ENCODE measurements around the gene RCAN1. TPM values are rescaled to one million over a fixed set of nuclear protein-coding genes. Genes with fewer than 3 reads are reported as not detected.

The RCAN1 gene
- total RNA-seq: 75.3 TPM
- long read RNA-seq, transcript RCAN1-201 (4 exons, 2,490 nt): major isoform, 133 of 182 reads
- long read RNA-seq, transcript RCAN1-202 (4 exons, 2,408 nt): minor isoform, 36 of 182 reads
- long read RNA-seq, partial matches to known transcripts: 6 of 182 reads
- long read RNA-seq, other reads (novel, unspliced or antisense): 5 of 182 reads

DNA sequence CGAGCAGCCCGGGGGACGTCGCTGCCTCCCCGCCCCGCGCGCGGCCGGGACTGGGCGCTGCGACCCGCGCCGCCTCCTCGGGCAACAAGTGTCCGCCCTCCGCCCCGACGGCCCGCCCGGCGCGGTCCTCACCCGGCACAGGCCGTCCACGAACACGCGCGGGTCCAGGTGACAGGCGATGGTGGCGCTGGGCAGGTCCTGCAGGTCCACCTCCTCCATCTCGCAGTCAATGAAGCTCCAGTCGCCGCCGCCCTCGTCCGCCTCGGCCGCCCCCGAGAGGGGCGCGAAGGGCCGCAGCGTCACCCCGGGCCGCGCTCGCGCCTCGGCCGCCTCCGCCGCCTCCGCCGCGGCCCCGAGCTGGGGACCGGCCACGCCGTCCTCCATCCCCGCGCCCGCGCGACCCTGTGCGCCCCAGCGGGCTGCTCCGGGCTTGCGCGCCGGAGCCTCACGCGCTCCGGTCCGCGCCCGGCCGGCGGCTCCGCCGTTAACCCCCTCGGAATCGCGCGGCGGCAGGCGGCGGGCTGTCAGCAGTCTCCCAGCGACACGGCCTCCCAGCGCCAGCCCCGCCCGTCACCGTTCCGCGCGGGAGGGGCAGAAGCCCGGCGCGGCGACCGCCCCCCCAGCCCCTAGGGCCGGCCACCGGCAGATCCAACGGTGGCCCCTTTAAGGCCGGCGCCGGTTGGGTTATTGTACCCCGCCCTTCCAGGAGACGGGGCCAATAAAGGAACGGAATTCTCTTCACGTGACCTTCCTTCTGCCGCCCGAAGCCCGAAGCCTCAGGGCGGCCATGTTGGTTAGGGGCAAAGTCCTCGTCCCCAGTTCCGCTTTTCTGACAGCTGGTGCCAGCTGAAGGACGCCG lies at the start of gene RCAN1:
RCAN1 (minus strand) TSS at position 486 of the 859 bp plus-strand sequence; CDS start at position 384, 102 bp downstream.
- TF ChIP-seq, protein P1, sequence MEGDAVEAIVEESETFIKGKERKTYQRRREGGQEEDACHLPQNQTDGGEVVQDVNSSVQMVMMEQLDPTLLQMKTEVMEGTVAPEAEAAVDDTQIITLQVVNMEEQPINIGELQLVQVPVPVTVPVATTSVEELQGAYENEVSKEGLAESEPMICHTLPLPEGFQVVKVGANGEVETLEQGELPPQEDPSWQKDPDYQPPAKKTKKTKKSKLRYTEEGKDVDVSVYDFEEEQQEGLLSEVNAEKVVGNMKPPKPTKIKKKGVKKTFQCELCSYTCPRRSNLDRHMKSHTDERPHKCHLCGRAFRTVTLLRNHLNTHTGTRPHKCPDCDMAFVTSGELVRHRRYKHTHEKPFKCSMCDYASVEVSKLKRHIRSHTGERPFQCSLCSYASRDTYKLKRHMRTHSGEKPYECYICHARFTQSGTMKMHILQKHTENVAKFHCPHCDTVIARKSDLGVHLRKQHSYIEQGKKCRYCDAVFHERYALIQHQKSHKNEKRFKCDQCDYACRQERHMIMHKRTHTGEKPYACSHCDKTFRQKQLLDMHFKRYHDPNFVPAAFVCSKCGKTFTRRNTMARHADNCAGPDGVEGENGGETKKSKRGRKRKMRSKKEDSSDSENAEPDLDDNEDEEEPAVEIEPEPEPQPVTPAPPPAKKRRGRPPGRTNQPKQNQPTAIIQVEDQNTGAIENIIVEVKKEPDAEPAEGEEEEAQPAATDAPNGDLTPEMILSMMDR (IDR thresholded peaks at IDR 0.05; ENCODE audit: borderline replicate concordance): no peak
- no peaks in the 10 kb centered on the region for H3K9me3 ChIP-seq (replicated peaks)
- peak within 1 kb of the TSS; percentile 91 for H3K27ac ChIP-seq (replicated peaks)
- intact Hi-C loops (cut with micrococcal nuclease): no loop called here
- H3K27me3 ChIP-seq (ENCODE audit: low read depth): no peaks in the 10 kb centered on the region
- H3K4me3 ChIP-seq: peak within 1 kb of the TSS; percentile 87
- peaks cover 68% of the 10 kb centered on the region for H3K4me1 ChIP-seq
- peak; percentile 91 for DNase-seq
- no peaks in the 10 kb centered on the region for H3K36me3 ChIP-seq

DNA sequence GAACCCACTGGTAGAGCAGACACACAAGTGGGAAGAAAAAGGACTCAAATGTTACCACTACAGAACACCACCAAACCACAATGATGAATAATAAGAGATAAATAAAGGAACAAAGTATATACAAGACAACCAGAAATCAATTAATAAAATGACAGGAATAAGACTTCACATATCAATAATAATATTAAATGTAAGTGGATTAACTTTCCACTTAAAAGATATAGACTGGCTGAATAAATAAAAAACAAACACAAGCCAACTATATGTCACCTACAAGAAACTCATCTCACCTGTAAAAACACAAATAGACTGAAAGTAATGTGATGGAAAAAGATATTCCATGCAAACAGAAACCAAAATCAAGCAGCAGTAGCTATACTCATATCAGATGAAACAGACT lies 46.9 kb upstream of the RCAN1 start:
- peaks cover 13% of the 10 kb centered on the region for H3K4me1 ChIP-seq
- TF ChIP-seq, protein P1 (IDR thresholded peaks at IDR 0.05; ENCODE audit: borderline replicate concordance): no peak
- no peak overlapping the region for H3K27ac ChIP-seq (replicated peaks)
- no peak overlapping the region for H3K4me3 ChIP-seq
- intact Hi-C loops (cut with micrococcal nuclease): no loop called here
- no peaks in the 10 kb centered on the region for H3K27me3 ChIP-seq (ENCODE audit: low read depth)
- no peaks in the 10 kb centered on the region for H3K36me3 ChIP-seq
- DNase-seq: no peak
- peaks cover 32% of the 10 kb centered on the region for H3K9me3 ChIP-seq (replicated peaks)

DNA sequence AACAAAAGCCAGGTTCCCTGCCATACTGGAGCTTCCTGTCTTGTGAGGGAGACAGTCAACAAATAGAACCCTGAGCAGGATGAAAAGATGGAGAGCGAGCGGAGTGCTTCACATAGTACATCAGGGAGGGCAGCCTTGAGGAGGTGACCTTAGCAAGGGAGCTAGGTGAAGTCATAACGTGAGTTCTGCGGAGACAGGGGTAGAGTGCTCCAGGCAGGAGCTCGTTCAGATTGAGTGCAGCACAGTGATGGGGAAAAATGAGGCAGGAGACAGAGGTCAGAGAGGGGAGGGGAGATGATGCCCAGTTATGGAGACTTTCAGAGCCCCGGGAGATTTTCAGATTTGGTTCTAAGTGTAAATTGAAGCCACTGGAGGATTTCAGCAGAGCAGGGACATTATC lies 38.6 kb upstream of the RCAN1 start:
- Histone ChIP-seq H3K27me3 (ENCODE audit: low read depth) (peaks cover 23% of the 10 kb centered on the region), H3K27ac (replicated peaks) (no peak overlapping the region), H3K4me1 (peaks cover under 1% of the 10 kb centered on the region), H3K36me3 (no peaks in the 10 kb centered on the region), H3K4me3 (no peak overlapping the region), H3K9me3 (replicated peaks) (peaks cover 27% of the 10 kb centered on the region)
- DNase-seq: no peak
- TF ChIP-seq, protein P1 (IDR thresholded peaks at IDR 0.05; ENCODE audit: borderline replicate concordance): no peak
- intact Hi-C loops (cut with micrococcal nuclease): no loop called here

DNA sequence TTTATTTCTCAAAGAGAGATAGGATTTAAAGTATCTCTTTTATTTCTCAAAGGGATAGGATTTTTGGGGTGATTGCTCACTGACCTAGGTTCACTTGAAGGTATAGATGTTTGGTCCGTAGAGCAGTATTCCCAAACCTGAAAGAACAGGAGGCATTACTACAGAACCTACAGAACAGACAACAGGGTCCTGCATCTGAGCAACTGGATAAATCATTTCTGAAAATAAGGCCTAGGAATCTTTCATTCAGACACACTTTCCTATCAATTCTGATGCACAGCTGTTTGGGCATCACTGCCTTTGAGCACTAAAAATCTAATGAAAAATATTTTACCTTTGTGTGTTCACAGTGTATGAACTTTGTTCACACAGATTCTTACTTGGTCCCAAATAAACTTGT lies 36.7 kb upstream of the RCAN1 start:
- peaks cover 27% of the 10 kb centered on the region for H3K9me3 ChIP-seq (replicated peaks)
- intact Hi-C loops (cut with micrococcal nuclease): no loop called here
- H3K4me3 ChIP-seq: no peak overlapping the region
- TF ChIP-seq, protein P1 (IDR thresholded peaks at IDR 0.05; ENCODE audit: borderline replicate concordance): no peak
- no peak overlapping the region for H3K27ac ChIP-seq (replicated peaks)
- no peaks in the 10 kb centered on the region for H3K36me3 ChIP-seq
- H3K4me1 ChIP-seq: no peaks in the 10 kb centered on the region
- H3K27me3 ChIP-seq (ENCODE audit: low read depth): peaks cover 36% of the 10 kb centered on the region
- DNase-seq: no peak

DNA sequence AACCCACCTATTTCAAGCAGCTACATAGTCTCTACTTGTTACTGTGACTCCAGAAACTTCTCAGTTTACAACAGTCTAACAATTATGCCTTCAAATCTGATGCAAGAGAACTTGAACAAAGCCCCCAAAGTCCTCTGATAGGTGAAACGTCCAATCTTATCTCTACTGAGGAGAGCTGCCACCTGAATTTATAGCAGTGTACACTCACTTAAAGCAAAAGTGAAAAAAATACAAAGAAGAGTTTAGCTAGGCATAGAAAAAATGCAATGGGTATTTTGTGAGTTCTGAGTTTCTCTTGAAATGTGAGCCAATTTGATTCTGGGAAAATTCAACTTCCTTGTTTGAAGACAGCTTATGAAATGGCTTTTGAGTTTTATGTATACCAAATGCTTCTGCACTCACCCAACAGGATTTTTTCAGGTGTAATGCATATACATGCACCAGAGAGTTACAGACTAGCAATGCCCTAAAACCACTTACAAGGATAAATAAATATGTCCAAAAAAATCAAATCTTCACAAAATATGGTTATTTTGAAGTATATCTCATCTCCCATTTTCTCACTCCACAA lies 36.0 kb upstream of the RCAN1 start:
- intact Hi-C loops (cut with micrococcal nuclease): no loop called here
- Histone ChIP-seq H3K27ac (replicated peaks) (no peak overlapping the region), H3K4me1 (no peaks in the 10 kb centered on the region), H3K27me3 (ENCODE audit: low read depth) (peaks cover 37% of the 10 kb centered on the region), H3K36me3 (no peaks in the 10 kb centered on the region), H3K9me3 (replicated peaks) (peaks cover 27% of the 10 kb centered on the region), H3K4me3 (no peak overlapping the region)
- TF ChIP-seq, protein P1 (IDR thresholded peaks at IDR 0.05; ENCODE audit: borderline replicate concordance): no peak
- DNase-seq: no peak

All from left ventricle myocardium inferior (tissue), 1 donor.